HepG2 (cell line): Measurements from ENCODE around the gene LRRC8D. TPM values are rescaled to one million over a fixed set of nuclear protein-coding genes. Genes with fewer than 3 reads are reported as not detected.

Source experiments
- HDAC6 ChIP-seq: fragments of 200-600 bp; sonication (generic); IDR thresholded peaks from 2 replicates; pipeline ENCODE4 v1.7.0; 2017; ENCODE audit warnings: mild to moderate bottlenecking, antibody characterized with exemption, low read length, low read depth
- PHF8 ChIP-seq: sonication (generic); formaldehyde crosslinking; IDR thresholded peaks from 2 replicates; pipeline ENCODE4 v1.5.0; 2020; ENCODE audit warnings: missing genetic modification reagents
- TBX2 ChIP-seq: sonication (generic); formaldehyde crosslinking; IDR thresholded peaks from 2 replicates; pipeline ENCODE4 v1.5.0; 2020; ENCODE audit warnings: missing genetic modification reagents, mild to moderate bottlenecking, borderline replicate concordance
- ZC3H13 ChIP-seq: sonication (generic); formaldehyde crosslinking; IDR thresholded peaks from 2 replicates; pipeline ENCODE4 v1.8.1; 2023; ENCODE audit warnings: mild to moderate bottlenecking, missing genetic modification reagents, moderate library complexity
- ZNF782 ChIP-seq: sonication (generic); formaldehyde crosslinking; IDR thresholded peaks from 2 replicates; pipeline ENCODE4 v1.4.0; 2020; ENCODE audit warnings: missing genetic modification reagents, mild to moderate bottlenecking, borderline replicate concordance
- polyA plus RNA-seq, 8 experiments: library from polyadenylated mRNA; depleted of rRNA in 3 of 8; stranded (reverse) in 7 of 8; unstranded in 1 of 8; fragments of >200 nt; fragmentation: Illumina TruSeq in 4 of 8; extraction: Trizol in 4 of 8; gene quantifications; 2 replicates each; pipeline versions ENCODE4 v1.2.1 to v1.2.3, GENCODE V29; 2011 to 2016; ENCODE audit warnings: low read depth in 4 of 8, missing spikeins in 1 of 8, mixed read lengths in 1 of 8; ENCODE audit not compliant: insufficient read depth in 1 of 8
- total RNA-seq, 5 experiments: library from RNA; depleted of rRNA; stranded (reverse); fragments of >200 nt; fragmentation: Illumina TruSeq; extraction: Trizol; gene quantifications; 2 replicates each; pipeline ENCODE4 v1.2.3, GENCODE V29; 2016; ENCODE audit warnings: low read depth in 1 of 5
- TF ChIP-seq, protein P1 (sequence below): sonication (generic); formaldehyde crosslinking; IDR thresholded peaks from 2 replicates; pipeline ENCODE4 v1.8.0; 2022; ENCODE audit warnings: missing genetic modification reagents, mild to moderate bottlenecking, moderate library complexity, borderline replicate concordance
- TF ChIP-seq, protein P2 (sequence below): IDR thresholded peaks from 2 replicates; pipeline ENCODE4 v1.6.1; 2016; ENCODE audit warnings: mild to moderate bottlenecking, missing biosample characterization, missing genetic modification reagents
- TF ChIP-seq, protein P3 (sequence below): IDR thresholded peaks from 2 replicates; pipeline ENCODE4 v1.6.1; 2016; ENCODE audit warnings: mild to moderate bottlenecking

Gene LRRC8D
- total and polyA plus RNA-seq, 2 of the 13 experiments (the other 11 are each of a cell fraction or from before 2014, with no cell fraction given) = 29.9 to 45.5 TPM

DNA sequence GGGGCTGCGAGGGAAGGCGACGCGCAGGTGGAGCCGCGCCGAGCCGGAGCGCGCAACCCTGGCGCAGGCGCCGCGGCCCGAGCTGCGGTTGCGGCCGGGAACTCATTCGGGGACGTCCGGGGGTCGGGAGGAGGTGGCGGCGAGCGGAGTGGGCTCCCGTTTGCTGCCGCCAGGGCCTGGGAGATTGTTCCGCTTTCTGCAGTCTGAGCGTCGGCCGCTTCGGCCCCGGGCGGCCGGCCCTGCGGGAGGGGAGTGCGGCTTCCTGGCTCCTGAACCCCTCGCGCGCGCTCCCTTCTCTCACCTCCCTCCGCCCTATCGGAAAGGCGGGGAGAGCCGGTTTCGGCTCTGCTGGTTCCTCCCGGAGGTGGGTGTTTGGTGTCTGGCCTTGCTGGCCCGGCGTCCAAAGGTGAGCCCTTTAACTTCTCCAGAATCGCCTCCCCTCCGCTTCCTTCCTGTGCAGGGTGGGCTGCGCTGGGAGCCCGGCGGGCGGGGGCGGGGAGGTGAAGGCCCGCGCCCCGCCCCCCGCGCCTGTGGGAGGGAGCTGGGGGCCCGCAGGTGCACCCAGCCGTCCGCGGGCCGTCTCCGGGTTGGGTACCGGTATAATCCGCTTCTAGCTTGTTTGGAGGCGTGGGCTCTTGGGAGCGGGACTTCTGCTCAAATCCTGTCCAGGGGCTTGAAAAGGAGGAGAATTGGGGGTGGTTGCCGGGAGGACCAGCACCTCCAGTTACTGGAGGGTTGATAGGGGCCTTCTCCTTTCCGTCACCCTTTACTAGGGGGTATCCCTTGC lies 683 bp downstream of the LRRC8D start (continued):
- TF ChIP-seq, protein P1, sequence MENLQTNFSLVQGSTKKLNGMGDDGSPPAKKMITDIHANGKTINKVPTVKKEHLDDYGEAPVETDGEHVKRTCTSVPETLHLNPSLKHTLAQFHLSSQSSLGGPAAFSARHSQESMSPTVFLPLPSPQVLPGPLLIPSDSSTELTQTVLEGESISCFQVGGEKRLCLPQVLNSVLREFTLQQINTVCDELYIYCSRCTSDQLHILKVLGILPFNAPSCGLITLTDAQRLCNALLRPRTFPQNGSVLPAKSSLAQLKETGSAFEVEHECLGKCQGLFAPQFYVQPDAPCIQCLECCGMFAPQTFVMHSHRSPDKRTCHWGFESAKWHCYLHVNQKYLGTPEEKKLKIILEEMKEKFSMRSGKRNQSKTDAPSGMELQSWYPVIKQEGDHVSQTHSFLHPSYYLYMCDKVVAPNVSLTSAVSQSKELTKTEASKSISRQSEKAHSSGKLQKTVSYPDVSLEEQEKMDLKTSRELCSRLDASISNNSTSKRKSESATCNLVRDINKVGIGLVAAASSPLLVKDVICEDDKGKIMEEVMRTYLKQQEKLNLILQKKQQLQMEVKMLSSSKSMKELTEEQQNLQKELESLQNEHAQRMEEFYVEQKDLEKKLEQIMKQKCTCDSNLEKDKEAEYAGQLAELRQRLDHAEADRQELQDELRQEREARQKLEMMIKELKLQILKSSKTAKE (CRISPR knock-in tag) = peak; percentile 72
- TF ChIP-seq, protein P2, sequence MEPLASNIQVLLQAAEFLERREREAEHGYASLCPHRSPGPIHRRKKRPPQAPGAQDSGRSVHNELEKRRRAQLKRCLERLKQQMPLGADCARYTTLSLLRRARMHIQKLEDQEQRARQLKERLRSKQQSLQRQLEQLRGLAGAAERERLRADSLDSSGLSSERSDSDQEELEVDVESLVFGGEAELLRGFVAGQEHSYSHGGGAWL = peak; percentile 41; the same call in 1 of the 2 replicates
- TF ChIP-seq ZC3H13 (CRISPR knock-in tag) (peak; percentile 58; the same call in 1 of the 2 replicates), TBX2 (CRISPR knock-in tag) (0 out of 2 replicates have a peak, but pooled peaks have one; percentile 17), ZNF782 (peak; percentile 39; the same call in 1 of the 2 replicates), PHF8 (CRISPR knock-in tag) (peak; percentile 65), HDAC6 (no peak)
- TF ChIP-seq, protein P3, sequence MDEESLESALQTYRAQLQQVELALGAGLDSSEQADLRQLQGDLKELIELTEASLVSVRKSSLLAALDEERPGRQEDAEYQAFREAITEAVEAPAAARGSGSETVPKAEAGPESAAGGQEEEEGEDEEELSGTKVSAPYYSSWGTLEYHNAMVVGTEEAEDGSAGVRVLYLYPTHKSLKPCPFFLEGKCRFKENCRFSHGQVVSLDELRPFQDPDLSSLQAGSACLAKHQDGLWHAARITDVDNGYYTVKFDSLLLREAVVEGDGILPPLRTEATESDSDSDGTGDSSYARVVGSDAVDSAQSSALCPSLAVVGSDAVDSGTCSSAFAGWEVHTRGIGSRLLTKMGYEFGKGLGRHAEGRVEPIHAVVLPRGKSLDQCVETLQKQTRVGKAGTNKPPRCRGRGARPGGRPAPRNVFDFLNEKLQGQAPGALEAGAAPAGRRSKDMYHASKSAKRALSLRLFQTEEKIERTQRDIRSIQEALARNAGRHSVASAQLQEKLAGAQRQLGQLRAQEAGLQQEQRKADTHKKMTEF (CRISPR knock-in tag) = peak; percentile 57; the same call in 1 of the 2 replicates
